RWPE1 (cell line): ENCODE measurements around the gene PCDHGA2.

Experiments
- CTCF ChIA-PET: fragments of 350-600 bp; sonication (Branson Sonifier 250); formaldehyde crosslinking; extraction: SDS; loops from one replicate; lab custom pipeline; 2021; lab: Yijun Ruan, JAX
- POLR2A ChIA-PET: fragments of 400-600 bp; formaldehyde crosslinking; extraction: SDS; loops from one replicate; lab custom pipeline; 2020; ENCODE audit warnings: antibody characterized with exemption; ENCODE audit not compliant: low non-redundant PET; lab: Yijun Ruan, JAX
- DNase-seq: peaks from one replicate; pipeline ENCODE4 v3.0.0; 2012; ENCODE audit warnings: low spot score
- H3K27ac ChIP-seq: fragments of 450-650 bp; 2 replicates; pipeline ENCODE4 v1.5.1; 2017
- CTCF ChIP-seq: fragments of 450-650 bp; conservative IDR thresholded peaks from 2 replicates; pipeline ENCODE4 v1.5.1; 2017; ENCODE audit warnings: low read depth, mild to moderate bottlenecking

PCDHGA2 gene

GRCh38 chr5:141359790-141360426, 21.3 kb downstream of the PCDHGA2 start, which contains the start of gene PCDHGB2:
TSS of gene PCDHGB2 (plus strand) at chr5:141359994. CDS start at chr5:141360136, 142 bp downstream.
- peak; percentile 41 for DNase-seq
- CTCF ChIA-PET, result interaction anchor here (0.6 to 2.7 kb wide), 12 partner anchors 10 to 259 kb away, joined by 3 to 16 read pairs (median 4); partner anchors contain the start of genes DIAPH1, PCDHGA1, PCDHGA10 and PCDHGB1
- peak within 1 kb of the TSS; percentile 61 for H3K27ac ChIP-seq
- peak; percentile 69 for TF ChIP-seq CTCF
- POLR2A ChIA-PET, result no interaction called here

GRCh38 chr5:141360685-141361084, 22.1 kb downstream of the PCDHGA2 start:
- ChIA-PET POLR2A (no interaction called here), CTCF (interaction anchor here (0.6 to 2.7 kb wide), 9 partner anchors 9 to 258 kb away, joined by 3 to 16 read pairs (median 4); partner anchors contain the start of genes DIAPH1, PCDHGA1, PCDHGA10 and PCDHGB1)
- H3K27ac ChIP-seq, result no peak overlapping the region
- DNase-seq, result no peak
- TF ChIP-seq CTCF, result no peak

GRCh38 chr5:141362719-141363118, 24.2 kb downstream of the PCDHGA2 start:
- H3K27ac ChIP-seq, result no peak overlapping the region
- no peak for TF ChIP-seq CTCF
- DNase-seq, result no peak
- ChIA-PET POLR2A (no interaction called here), CTCF (no interaction called here)

- H3K27ac ChIP-seq, result no peak within 1 kb of the TSS
- ChIA-PET CTCF (interaction anchor here (0.6 to 1.0 kb wide), 4 partner anchors 10 to 1472 kb away, joined by 3 to 4 read pairs (median 4); partner anchors contain the start of gene PCDHGA6), POLR2A (no interaction called here)
- DNase-seq, result no peak
- no peak for TF ChIP-seq CTCF
These were observed 25.5 kb downstream of the PCDHGA2 start, which contains the start of gene PCDHGA5 for GRCh38 chr5:141363952-141364660. TSS of gene PCDHGA5 (plus strand) at chr5:141364162. CDS start at chr5:141364331, 169 bp downstream.

GRCh38 chr5:141366016-141366896, 27.7 kb downstream of the PCDHGA2 start:
- TF ChIP-seq CTCF, result no peak
- H3K27ac ChIP-seq, result no peak overlapping the region
- CTCF ChIA-PET, result no interaction called here
- POLR2A ChIA-PET, result no interaction called here
- DNase-seq, result no peak
